OCI-M1 (cell line): Measurements from ENCODE around the gene FRMD8.

Source experiments
- DNase-seq: peaks from one replicate; lab custom pipeline; 2025; lab: John Stamatoyannopoulos, UW

The FRMD8 gene

GRCh38 chr11:65386307-65387140 lies at the start of gene FRMD8:
Gene FRMD8 (plus strand): TSS chr11:65386637. CDS start chr11:65387037, 400 bp downstream.
- peak; percentile 90 for DNase-seq

- peak; percentile 63 for DNase-seq
Measured at GRCh38 chr11:65338676-65339075, 47.8 kb upstream of the FRMD8 start.

GRCh38 chr11:65340226-65340625 lies 46.2 kb upstream of the FRMD8 start:
- no peak for DNase-seq

- DNase-seq = no peak
Measured at GRCh38 chr11:65341856-65342255, 44.6 kb upstream of the FRMD8 start.

- DNase-seq = no peak
Measured at GRCh38 chr11:65351511-65351910, 34.9 kb upstream of the FRMD8 start.

GRCh38 chr11:65352783-65353182 lies 33.7 kb upstream of the FRMD8 start:
- peak; percentile 59 for DNase-seq

GRCh38 chr11:65353376-65353775 lies 33.1 kb upstream of the FRMD8 start:
- no peak for DNase-seq

GRCh38 chr11:65353900-65354264 lies 32.6 kb upstream of the FRMD8 start:
- DNase-seq = no peak

- peak; percentile 97 for DNase-seq
Measured at GRCh38 chr11:65354265-65355012, 32.0 kb upstream of the FRMD8 start, which contains the start of gene TIGD3. Gene TIGD3 (plus strand): TSS chr11:65354751. CDS start chr11:65355809, 1,058 bp downstream.

- DNase-seq = peak; percentile 84
Measured at GRCh38 chr11:65355013-65355775, 31.2 kb upstream of the FRMD8 start.

GRCh38 chr11:65355776-65356393 lies 30.6 kb upstream of the FRMD8 start:
- DNase-seq = no peak

GRCh38 chr11:65356394-65356972 lies 30.0 kb upstream of the FRMD8 start:
- no peak for DNase-seq

GRCh38 chr11:65357856-65358356 lies 28.5 kb upstream of the FRMD8 start:
- peak; percentile 56 for DNase-seq

GRCh38 chr11:65362320-65362931 lies 24.0 kb upstream of the FRMD8 start:
- peak; percentile 95 for DNase-seq

- no peak for DNase-seq
Measured at GRCh38 chr11:65362966-65363365, 23.5 kb upstream of the FRMD8 start.

- DNase-seq = peak; percentile 64
Measured at GRCh38 chr11:65363770-65364169, 22.7 kb upstream of the FRMD8 start.

- peak; percentile 90 for DNase-seq
Measured at GRCh38 chr11:65366340-65366773, 20.1 kb upstream of the FRMD8 start.

GRCh38 chr11:65370659-65371049 lies 15.8 kb upstream of the FRMD8 start:
- no peak for DNase-seq

- DNase-seq = no peak
Measured at GRCh38 chr11:65373839-65374580, 12.4 kb upstream of the FRMD8 start.

GRCh38 chr11:65375012-65375411 lies 11.4 kb upstream of the FRMD8 start:
- DNase-seq = no peak
